ENCODE data around the gene AIRE.

The AIRE gene

GRCh38 chr21:44347911-44348451, 62.3 kb downstream of the AIRE start:
- Histone ChIP-seq H3K27ac (ENCODE audit: low read length) (no peak overlapping the region), H3K4me1 (ENCODE audit: control insufficient read depth, insufficient read depth, low read length) (peaks cover 6% of the 10 kb centered on the region), H3K27me3 (ENCODE audit: control insufficient read depth in 1 of 2, insufficient read depth in 2 of 2, low read length in 2 of 2) (peaks cover 24 to 33% of the 10 kb centered on the region in 2 donors), H3K36me3 (ENCODE audit: control insufficient read depth in 2 of 2, insufficient read depth in 2 of 2, low read length in 2 of 2) (no peaks in the 10 kb centered on the region), H3K9me3 (ENCODE audit: control insufficient read depth in 2 of 2, low read length in 2 of 2) (no peaks in the 10 kb centered on the region), H3K9ac (ENCODE audit: low read length in 2 of 2) (no peak overlapping the region), H3K4me3 (ENCODE audit: low read length in 2 of 2) (no peak overlapping the region)
